Measurements from ENCODE around the gene CAPZB. TPM values are rescaled to one million over a fixed set of nuclear protein-coding genes. Genes with fewer than 3 reads are reported as not detected.

The CAPZB gene
- total RNA-seq, 2 donors from 2014 or later, result 404 to 419 TPM

DNA sequence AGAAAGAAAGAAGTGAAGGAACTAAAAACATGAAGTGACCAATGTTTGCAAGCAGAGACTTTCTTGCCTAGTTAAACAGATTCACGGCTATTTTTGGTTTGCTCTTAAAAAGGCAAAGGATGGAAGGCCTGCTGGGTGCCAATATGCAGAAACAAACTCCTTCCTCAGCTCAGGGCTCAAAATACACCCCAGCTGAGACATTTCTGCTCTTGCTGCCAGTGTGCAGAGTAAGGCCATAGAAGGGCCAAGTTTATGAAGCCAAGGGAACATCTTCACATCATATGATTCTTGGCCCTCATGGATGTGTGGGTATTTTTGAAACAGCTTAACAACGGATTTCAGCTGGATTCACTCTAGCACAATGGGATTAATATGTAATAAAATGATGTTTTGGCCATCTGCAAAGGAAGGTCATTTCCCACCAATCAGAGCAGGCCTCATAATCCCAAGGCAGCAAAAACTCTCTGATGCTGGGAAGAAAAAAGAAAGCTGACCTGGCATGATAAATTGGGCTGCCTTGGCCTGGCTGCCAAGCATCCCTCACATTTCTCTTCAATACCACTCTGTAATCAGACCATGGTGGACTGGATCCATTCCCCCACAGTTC, 70.7 kb downstream of the CAPZB start:
- no peaks in the 10 kb centered on the region for H3K9me3 Mint-ChIP-seq
- ATAC-seq (no peak), DNase-seq (ENCODE audit: low spot score in 2 of 2) (no peak)
- peaks cover 4 to 20% of the 10 kb centered on the region in 2 donors for H3K36me3 Mint-ChIP-seq
- H3K27ac Mint-ChIP-seq, result peak overlapping the region in 1 of 2 donors; percentile 76

DNA sequence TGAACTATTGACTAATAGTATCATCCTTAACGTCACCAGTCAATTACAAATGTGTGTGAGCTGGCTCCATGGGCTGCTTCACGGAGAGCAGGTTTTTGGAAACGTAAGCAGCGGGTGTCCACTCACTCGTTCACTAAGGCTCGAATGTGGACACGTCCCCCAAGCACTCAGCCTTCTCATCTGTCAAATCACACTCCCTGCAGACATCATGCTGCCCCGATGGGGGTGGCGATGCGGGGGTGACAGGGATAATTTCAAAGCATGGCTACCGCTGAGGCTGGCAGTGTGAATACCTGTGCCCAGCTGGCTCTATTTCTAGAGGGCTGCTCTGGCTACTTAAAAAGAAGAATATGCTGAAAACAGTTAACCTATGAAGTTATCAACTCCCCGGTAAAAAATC, 71.3 kb downstream of the CAPZB start:
- Mint-ChIP-seq H3K9me3 (no peaks in the 10 kb centered on the region), H3K27ac (no peak overlapping the region), H3K36me3 (peaks cover 0 to 15% of the 10 kb centered on the region in 2 donors)
- ATAC-seq (no peak), DNase-seq (ENCODE audit: low spot score in 2 of 2) (no peak)

DNA sequence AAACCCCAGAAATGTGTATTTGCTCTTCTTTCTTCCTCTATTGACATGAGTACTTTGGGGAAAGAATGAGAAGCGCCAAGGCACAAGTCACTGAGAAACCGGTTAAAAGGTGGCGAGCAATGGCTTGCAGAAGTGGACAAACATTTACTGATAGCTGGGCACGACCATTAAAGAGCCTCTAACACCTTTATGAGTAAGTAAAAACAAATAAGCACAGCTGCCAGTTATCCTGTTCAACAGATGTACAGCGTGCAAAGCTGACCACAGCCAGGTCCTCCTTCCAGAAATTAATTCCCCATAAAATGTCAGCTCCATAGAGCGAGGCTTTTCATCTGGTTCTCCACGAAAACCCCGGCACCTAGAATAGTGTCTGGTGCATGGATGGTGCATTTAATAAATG, 72.7 kb downstream of the CAPZB start:
- H3K36me3 Mint-ChIP-seq, result peaks cover 0 to 6% of the 10 kb centered on the region in 2 donors
- no peaks in the 10 kb centered on the region for H3K9me3 Mint-ChIP-seq
- H3K27ac Mint-ChIP-seq, result no peak overlapping the region
- ATAC-seq (no peak), DNase-seq (ENCODE audit: low spot score in 2 of 2) (no peak)

DNA sequence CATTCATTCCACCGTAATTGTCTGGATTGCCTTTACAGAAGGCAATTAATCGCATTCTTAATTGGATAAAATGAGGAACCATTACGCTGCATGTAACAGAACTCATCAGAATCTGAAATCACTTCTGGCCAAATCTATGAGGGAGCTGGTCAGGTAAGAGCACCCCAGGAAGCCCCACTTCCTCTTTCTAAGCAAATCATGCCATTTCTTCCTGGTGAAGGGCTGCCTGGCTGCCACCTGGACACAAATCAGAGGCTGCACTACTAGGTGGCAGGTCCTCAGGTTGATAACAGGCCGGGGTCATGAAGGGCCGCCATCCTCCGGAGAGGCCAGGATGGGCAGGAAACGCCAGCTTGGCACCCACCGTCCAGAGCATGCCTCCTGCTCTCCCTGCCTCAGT, 73.7 kb downstream of the CAPZB start:
- no peak for DNase-seq (ENCODE audit: low spot score in 2 of 2)
- H3K36me3 Mint-ChIP-seq, result no peaks in the 10 kb centered on the region
- H3K9me3 Mint-ChIP-seq, result no peaks in the 10 kb centered on the region
- peak overlapping the region in 1 of 2 donors; percentile 69 for H3K27ac Mint-ChIP-seq
- ATAC-seq, result no peak

DNA sequence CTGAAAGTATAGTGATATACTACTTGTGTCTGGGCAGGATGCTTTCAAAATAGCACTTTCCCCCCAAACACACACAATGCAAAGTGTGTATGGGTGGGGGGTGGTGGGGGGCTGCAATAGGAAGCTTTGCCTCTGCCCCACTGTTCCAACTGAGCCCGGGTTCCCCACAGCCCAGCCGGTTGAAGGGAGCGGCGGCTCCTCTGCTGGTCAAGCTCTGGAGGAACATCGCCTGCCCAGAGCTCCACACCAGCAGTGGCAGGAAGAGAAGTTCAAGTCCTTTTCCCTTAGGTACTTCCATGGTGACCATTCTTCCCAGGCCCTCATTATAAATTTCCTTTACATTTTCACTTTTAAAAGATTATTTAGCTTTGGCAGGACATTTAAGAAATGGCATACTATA, 74.9 kb downstream of the CAPZB start:
- ATAC-seq, result no peak
- no peak for DNase-seq (ENCODE audit: low spot score in 2 of 2)
- no peaks in the 10 kb centered on the region for H3K36me3 Mint-ChIP-seq
- no peaks in the 10 kb centered on the region for H3K9me3 Mint-ChIP-seq
- H3K27ac Mint-ChIP-seq, result peak overlapping the region in 1 of 2 donors; percentile 66

DNA sequence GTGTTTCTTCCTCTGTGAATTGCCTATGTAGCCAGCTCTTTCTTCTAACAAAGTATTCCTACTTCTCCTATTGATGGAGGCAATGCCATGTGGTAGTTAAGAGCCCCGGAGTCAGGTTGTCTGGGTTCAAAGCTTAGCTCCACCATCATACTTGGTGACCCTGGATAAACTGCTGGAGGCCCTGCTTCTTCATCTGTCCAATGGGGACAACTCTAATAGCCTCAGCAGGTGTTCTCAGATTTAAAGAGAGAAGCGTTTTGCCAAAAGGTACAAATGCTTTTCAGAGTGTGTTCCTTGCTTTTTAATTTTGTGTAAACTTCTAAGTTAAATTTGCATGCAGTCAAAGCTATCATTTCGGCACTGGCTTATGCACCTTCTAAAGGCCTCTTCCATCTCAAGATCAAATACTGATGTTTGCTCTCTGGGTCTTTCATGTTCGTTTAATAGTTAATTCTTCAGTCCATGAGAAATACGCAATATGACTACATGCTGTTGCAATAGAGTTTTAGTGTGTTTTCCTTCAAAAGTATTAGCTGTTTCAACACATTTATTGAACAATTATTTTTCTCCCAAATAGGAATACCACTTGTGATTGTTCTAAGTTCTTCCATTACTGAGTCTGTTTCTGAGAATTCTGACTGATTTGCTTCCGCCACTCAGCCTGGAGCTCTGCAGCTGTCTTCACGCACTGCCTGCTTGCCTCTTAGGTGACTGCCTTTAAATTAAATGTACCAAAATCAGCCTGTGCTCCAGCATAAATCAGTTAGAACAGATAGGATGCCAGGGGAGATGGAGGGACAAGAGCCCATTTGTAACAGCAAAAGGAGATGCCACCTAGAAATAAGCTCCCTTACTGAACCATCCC, 75.6 kb downstream of the CAPZB start:
- H3K36me3 Mint-ChIP-seq, result no peaks in the 10 kb centered on the region
- no peak for DNase-seq (ENCODE audit: low spot score in 2 of 2)
- no peaks in the 10 kb centered on the region for H3K9me3 Mint-ChIP-seq
- ATAC-seq, result no peak
- peak overlapping the region; percentile 10 to 66 for H3K27ac Mint-ChIP-seq

DNA sequence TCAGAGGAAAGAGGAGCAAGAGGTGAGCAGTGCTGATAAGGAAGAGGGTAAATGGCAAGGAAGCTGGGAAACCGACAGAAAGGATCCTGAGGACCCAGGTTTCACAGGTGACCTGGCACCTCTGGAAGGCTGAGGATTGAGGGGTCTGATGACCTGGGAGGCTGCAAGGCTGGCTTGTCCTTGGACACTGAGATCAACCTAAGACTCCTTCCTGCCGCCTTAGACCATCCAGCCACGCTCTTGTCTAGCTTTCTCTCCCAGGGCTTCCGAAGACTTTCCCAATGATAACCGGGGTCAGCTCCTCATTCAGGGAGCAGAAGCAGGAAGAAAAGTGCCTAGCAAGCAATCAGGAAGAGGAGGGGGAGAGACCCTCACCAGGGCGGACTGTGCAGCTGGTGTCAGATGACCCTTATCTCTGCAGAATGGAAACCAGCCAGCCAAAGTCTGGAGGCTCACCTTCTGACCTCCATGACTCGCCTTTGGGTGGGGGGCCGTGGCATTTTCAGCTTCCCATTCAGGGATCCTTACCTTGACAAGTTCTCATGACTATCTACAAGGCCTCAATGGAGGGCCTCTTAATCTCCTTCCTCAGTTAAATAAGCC, 77.7 kb downstream of the CAPZB start:
- no peaks in the 10 kb centered on the region for H3K9me3 Mint-ChIP-seq
- H3K27ac Mint-ChIP-seq, result peak overlapping the region in 1 of 2 donors; percentile 56
- DNase-seq (ENCODE audit: low spot score in 2 of 2), result no peak
- ATAC-seq, result no peak
- no peaks in the 10 kb centered on the region for H3K36me3 Mint-ChIP-seq

DNA sequence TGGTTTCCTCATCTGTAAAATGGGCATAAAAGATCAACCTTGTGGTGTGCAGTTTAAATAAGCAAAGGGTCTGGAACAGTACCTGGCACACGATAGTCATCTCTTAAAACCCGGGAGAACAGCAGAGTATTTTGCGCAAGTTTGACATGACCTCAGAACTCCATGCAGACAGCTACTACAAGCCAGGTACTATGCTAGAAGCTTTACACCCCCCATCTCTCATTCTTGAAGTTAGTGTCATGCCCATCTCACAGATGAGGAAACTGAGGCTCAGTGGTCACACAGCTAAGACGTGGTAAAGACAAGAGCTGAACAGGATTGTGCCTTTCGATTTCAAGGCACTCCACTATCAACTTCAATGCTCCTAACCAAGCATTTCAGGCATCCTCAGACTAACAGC, 78.7 kb downstream of the CAPZB start:
- Mint-ChIP-seq H3K9me3 (no peaks in the 10 kb centered on the region), H3K27ac (peak overlapping the region in 1 of 2 donors; percentile 22), H3K36me3 (no peaks in the 10 kb centered on the region)
- ATAC-seq, result no peak
- DNase-seq (ENCODE audit: low spot score in 2 of 2), result no peak

DNA sequence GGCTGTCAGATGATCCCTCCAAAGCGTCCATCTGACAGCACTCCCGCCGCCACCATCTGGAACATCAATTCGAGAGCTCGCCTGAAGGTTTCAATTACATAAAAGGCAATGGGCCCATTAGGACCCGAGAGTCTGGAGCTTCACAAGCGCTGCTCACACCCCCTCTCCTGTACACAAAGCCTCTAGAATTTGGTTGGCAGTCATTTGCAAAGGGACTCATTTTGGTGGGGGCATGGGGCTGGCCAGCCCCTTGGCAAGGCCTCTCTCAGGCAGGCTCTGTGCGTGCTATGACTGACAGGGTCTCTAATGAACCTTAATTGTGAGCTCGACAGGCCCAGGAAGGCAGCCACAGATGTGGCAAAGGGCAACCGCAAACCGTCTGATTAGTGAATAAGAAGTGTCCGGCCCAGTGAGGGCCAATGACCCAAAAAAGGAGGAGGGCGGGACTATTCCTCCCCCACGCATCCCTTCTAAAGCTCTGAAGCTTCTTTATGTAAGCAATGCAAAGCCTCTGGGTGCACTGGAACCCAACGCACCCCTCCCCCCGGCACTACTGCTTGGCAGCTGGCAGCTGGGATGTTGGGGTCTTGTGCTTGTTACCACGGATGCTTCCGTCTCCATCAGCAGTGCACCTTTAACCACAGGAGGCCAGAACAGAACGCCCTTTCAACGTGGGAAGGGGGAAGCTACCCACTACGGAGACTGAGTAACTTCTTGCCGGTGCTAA, 79.4 kb downstream of the CAPZB start:
- ATAC-seq, result no peak
- no peaks in the 10 kb centered on the region for H3K9me3 Mint-ChIP-seq
- no peak for DNase-seq (ENCODE audit: low spot score in 2 of 2)
- peaks cover 0 to 3% of the 10 kb centered on the region in 2 donors for H3K36me3 Mint-ChIP-seq
- H3K27ac Mint-ChIP-seq, result peak overlapping the region in 1 of 2 donors; percentile 22

DNA sequence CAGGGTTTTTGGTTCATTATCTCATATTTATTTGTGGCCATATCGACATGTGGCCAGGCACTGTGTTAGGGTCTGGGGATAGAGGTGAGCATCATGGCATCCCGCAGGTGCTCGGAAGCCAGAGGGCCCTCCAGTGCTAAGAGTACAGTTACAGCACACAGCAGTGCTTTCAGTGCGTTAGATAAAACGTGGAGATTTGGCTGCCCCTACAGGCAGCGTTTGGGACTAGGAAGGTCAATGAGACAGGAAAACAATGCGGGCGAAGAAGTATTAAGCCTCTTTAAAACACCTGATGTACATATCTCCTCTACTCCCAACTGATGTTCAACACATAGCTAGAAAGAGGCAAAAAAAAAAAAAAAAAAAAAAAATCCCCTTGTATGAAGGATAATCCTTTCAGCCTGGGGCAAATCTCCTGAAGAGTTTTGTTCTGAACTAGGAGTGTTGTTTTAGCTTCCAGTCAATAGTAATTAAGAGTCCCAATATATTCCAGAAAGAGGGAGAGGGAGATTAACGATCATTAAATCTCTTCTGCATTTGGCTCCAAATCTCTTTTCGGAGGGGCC, 80.1 kb downstream of the CAPZB start:
- Mint-ChIP-seq H3K27ac (peak overlapping the region; percentile 35 to 88), H3K9me3 (no peaks in the 10 kb centered on the region), H3K36me3 (peaks cover 0 to 10% of the 10 kb centered on the region in 2 donors)
- ATAC-seq (no peak), DNase-seq (ENCODE audit: low spot score in 2 of 2) (no peak)

DNA sequence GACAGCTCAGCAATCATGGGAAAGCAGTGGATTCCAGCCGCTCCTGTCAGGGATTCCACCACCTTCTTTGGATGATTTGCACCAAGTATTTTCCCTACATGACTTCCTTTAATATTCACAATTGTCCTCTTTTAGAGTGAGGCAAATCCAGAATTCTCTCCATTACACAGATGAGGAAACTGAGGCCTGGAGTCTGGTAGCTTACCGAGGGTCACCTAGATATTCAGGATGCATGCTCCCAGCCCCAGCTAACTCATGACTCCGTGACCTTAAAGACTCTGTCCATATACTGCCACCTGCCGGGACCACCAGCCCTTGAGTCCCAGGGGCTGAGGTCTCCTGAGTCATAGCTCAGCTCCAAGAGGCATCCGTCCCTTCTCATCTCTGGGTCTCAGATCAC, 80.6 kb downstream of the CAPZB start:
- ATAC-seq (no peak), DNase-seq (ENCODE audit: low spot score in 2 of 2) (no peak)
- Mint-ChIP-seq H3K9me3 (no peaks in the 10 kb centered on the region), H3K36me3 (peaks cover 0 to 14% of the 10 kb centered on the region in 2 donors), H3K27ac (peak overlapping the region; percentile 35 to 88)

DNA sequence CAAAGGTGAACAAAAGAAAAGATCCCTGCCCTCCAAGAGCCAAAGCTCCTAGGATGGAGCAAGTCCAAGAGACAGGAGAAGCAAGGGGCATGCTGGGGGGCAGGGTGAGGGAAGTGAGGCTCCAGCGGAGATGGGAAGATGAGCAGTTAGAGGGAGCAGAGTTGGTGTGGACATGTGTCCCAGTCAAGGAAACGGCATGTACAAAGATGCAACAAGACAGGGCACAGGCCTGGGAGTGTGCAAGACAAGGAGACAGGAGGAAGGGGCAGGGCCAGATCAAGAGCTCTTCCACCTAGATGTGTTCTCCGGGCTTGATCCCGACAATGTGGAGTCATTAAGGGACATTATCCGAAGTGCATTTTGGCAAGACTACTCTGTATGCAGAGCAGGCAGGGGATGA, 82.1 kb downstream of the CAPZB start:
- no peak for DNase-seq (ENCODE audit: low spot score in 2 of 2)
- Mint-ChIP-seq H3K9me3 (no peaks in the 10 kb centered on the region), H3K36me3 (peaks cover 0 to 21% of the 10 kb centered on the region in 2 donors), H3K27ac (peak overlapping the region; percentile 21 to 66)
- no peak for ATAC-seq

DNA sequence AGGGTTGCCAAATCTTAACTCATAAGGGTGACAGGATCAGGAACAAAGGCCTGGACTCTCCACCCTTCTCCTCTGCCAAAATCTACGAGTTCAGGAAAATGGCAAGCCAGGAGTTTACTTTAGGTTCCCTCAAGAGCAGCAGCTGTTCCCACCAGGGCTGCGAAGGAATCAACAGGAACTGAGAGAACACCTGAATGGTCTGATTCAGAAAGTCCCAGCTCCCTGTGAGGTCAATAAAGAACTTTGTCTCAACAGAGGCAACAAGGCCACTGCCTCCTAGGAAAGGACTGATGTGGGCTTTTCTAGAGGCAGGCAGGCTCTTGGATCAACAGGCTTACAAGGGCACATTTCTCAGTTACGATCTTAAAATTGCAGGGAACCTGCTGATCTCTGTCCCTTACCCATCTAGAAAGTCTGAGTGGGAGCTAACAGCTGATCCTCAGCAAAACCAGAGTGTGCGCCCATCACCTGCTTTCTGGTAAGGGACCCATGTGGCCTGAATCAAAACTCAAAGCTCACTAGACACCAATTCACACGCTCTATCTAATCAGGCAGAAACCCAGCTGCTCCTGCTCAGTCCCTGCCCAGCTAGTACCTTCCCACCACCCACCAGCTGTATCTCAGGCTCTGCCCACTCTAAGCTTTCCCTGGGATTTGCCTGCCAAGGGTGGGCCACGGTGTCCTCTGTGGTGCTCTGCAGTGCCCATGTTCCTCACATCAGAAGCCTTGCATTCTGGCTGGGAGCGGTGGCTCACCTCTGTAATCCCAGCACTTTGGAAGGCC, 83.1 kb downstream of the CAPZB start:
- ATAC-seq (no peak), DNase-seq (ENCODE audit: low spot score in 2 of 2) (no peak)
- peak overlapping the region; percentile 21 to 66 for H3K27ac Mint-ChIP-seq
- H3K36me3 Mint-ChIP-seq, result peaks cover 0 to 21% of the 10 kb centered on the region in 2 donors
- H3K9me3 Mint-ChIP-seq, result no peaks in the 10 kb centered on the region

DNA sequence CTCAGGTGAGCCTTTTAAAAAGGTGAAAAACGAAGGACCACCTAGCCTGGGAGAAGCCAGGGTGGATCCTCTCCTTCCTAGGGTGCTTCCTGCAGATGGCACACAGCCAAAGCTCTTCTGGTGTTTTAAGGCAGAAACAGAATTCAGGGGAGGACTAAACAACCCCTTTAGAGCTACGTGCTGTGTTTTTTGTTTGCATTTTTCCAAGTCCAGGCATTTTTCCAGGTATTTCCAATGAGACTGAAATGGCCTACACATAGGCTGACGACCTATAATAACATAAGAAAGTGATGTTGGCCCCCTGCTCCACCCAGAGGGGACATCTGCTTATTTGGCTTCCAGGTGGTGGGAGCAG, 83.8 kb downstream of the CAPZB start:
- ATAC-seq, result no peak
- H3K9me3 Mint-ChIP-seq, result no peaks in the 10 kb centered on the region
- peaks cover 0 to 21% of the 10 kb centered on the region in 2 donors for H3K36me3 Mint-ChIP-seq
- DNase-seq (ENCODE audit: low spot score in 2 of 2), result no peak
- peak overlapping the region in 1 of 2 donors; percentile 21 for H3K27ac Mint-ChIP-seq

DNA sequence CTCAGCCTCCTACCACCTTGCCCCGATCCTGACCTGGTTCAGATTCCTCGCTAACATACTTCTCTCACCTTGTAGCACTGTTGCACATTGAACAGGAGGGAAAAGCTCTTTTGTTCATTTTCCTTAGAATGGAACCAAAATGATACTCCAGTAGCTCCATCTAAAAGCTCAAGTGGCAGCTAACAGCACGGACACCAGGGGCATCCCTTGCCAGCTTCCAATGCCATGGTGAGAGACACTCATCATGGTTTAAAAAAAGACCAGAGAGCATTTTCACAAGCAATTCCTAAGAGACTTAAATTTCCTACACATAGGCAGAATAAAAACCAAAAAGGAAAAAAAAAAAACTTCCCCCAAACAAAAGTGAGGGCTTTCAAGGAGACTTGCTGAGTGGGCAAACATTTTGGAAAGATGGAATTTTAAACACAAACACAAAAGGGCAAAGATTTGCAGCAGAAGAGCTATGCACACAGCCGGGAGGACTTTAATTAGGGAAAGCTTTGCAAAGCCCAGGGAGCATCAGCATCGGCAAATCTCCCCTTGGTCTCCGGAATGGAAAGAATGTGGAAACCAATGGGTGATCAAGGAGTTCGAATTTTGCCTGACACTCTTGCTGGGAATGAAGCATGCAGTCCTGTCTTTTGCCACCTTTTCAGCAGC, 84.3 kb downstream of the CAPZB start:
- H3K27ac Mint-ChIP-seq, result peak overlapping the region; percentile 70 to 75
- H3K9me3 Mint-ChIP-seq, result no peaks in the 10 kb centered on the region
- ATAC-seq, result no peak
- no peak for DNase-seq (ENCODE audit: low spot score in 2 of 2)
- peaks cover 0 to 21% of the 10 kb centered on the region in 2 donors for H3K36me3 Mint-ChIP-seq
